IgD-negative memory B cell (primary cell): ENCODE measurements around the gene TEKT1. TPM values are rescaled to one million over a fixed set of nuclear protein-coding genes. Genes with fewer than 3 reads are reported as not detected.
A peak's percentile ranks its signal among the peaks of the same experiment; 100 is the strongest.
"Not testable (repeated sequence)": the region's sequence is repeated elsewhere in the genome, so short reads cannot be mapped to it uniquely, and the experiment has no call there.

Source experiments
- H3K27ac Mint-ChIP-seq, 3 donors: one replicate each; pipeline ENCODE4 v1.8.0; 2020 to 2022; ENCODE audit warnings: mild to moderate bottlenecking in 3 of 3, mixed read lengths in 3 of 3, moderate library complexity in 1 of 3
- H3K27me3 Mint-ChIP-seq: one replicate; pipeline ENCODE4 v1.8.0; 2021; ENCODE audit warnings: mixed read lengths
- H3K36me3 Mint-ChIP-seq: one replicate; pipeline ENCODE4 v1.8.0; 2020; ENCODE audit warnings: mild to moderate bottlenecking, mixed read lengths
- H3K4me1 Mint-ChIP-seq, 3 donors: one replicate each; pipeline ENCODE4 v1.8.0; 2020 to 2022; ENCODE audit warnings: mixed read lengths in 3 of 3, mild to moderate bottlenecking in 1 of 3
- H3K4me3 Mint-ChIP-seq, 4 donors: one replicate each; pipeline ENCODE4 v1.8.0; 2020 to 2022; ENCODE audit warnings: mild to moderate bottlenecking in 4 of 4, mixed read lengths in 4 of 4, moderate library complexity in 3 of 4
- H3K9me3 Mint-ChIP-seq, 3 donors: one replicate each; pipeline ENCODE4 v1.8.0; 2020 to 2021; ENCODE audit warnings: mixed read lengths in 3 of 3, mild to moderate bottlenecking in 1 of 3
- polyA plus RNA-seq: library from polyadenylated mRNA; unstranded; fragments of 300-500 nt; fragmentation: Illumina TruSeq; gene quantifications from one replicate; pipeline ENCODE4 v1.2.3, GENCODE V29; 2021

Gene TEKT1
- polyA plus RNA-seq, result not detected

- peak within 1 kb of the TSS; percentile 1 to 92 (median 85) for H3K4me3 Mint-ChIP-seq
- H3K27me3 Mint-ChIP-seq, result peaks cover 40% of the 10 kb centered on the region
- peaks cover 0 to 2% (median 0%) of the 10 kb centered on the region in 3 donors for H3K9me3 Mint-ChIP-seq
- H3K36me3 Mint-ChIP-seq, result no peaks in the 10 kb centered on the region
- H3K4me1 Mint-ChIP-seq, result peaks cover 2 to 5% (median 3%) of the 10 kb centered on the region in 3 donors
- H3K27ac Mint-ChIP-seq, result peak within 1 kb of the TSS; percentile 48 to 96 (median 92)
These were observed at the start of gene TEKT1 for GRCh38 chr17:6831661-6832263. Gene TEKT1, minus strand, starts transcription at chr17:6831729. Its CDS starts 1,353 bp downstream, at chr17:6830376.

GRCh38 chr17:6879221-6879975 is 47.9 kb upstream of the TEKT1 start:
- H3K4me3 Mint-ChIP-seq, H3K36me3 Mint-ChIP-seq, H3K27me3 Mint-ChIP-seq, H3K4me1 Mint-ChIP-seq, H3K27ac Mint-ChIP-seq: not testable (repeated sequence)
- H3K9me3 Mint-ChIP-seq, result peaks cover 11 to 18% (median 15%) of the 10 kb centered on the region in 3 donors

GRCh38 chr17:6875276-6875675 is 43.7 kb upstream of the TEKT1 start:
- H3K27ac Mint-ChIP-seq, H3K4me3 Mint-ChIP-seq, H3K27me3 Mint-ChIP-seq, H3K9me3 Mint-ChIP-seq, H3K36me3 Mint-ChIP-seq, H3K4me1 Mint-ChIP-seq: not testable (repeated sequence)

- Mint-ChIP-seq H3K9me3 (no peaks in the 10 kb centered on the region), H3K27ac (no peak overlapping the region), H3K4me3 (no peak overlapping the region), H3K36me3 (peaks cover 2% of the 10 kb centered on the region), H3K27me3 (peaks cover 5% of the 10 kb centered on the region), H3K4me1 (peaks cover 0 to 2% (median 0%) of the 10 kb centered on the region in 3 donors)
These were observed 41.4 kb upstream of the TEKT1 start for GRCh38 chr17:6872936-6873335.

- Mint-ChIP-seq H3K4me1 (peaks cover 0 to 2% (median 0%) of the 10 kb centered on the region in 3 donors), H3K36me3 (peaks cover 2% of the 10 kb centered on the region), H3K4me3 (no peak overlapping the region), H3K9me3 (no peaks in the 10 kb centered on the region), H3K27ac (no peak overlapping the region), H3K27me3 (peaks cover 5% of the 10 kb centered on the region)
These were observed 39.3 kb upstream of the TEKT1 start for GRCh38 chr17:6870841-6871240.

GRCh38 chr17:6868582-6868981 is 37.1 kb upstream of the TEKT1 start:
- H3K27me3 Mint-ChIP-seq, result peaks cover 13% of the 10 kb centered on the region
- H3K9me3 Mint-ChIP-seq, result no peaks in the 10 kb centered on the region
- H3K4me1 Mint-ChIP-seq, result no peaks in the 10 kb centered on the region

GRCh38 chr17:6867849-6868248 is 36.3 kb upstream of the TEKT1 start:
- H3K4me3 Mint-ChIP-seq, result no peak overlapping the region
- H3K27ac Mint-ChIP-seq, result no peak overlapping the region
- peaks cover under 1% of the 10 kb centered on the region for H3K36me3 Mint-ChIP-seq

More at GRCh38 chr17:6868582-6868981, 37.1 kb upstream of the TEKT1 start:
- Mint-ChIP-seq H3K36me3 (no peaks in the 10 kb centered on the region), H3K4me3 (no peak overlapping the region), H3K27ac (no peak overlapping the region)

GRCh38 chr17:6862825-6863224 is 31.3 kb upstream of the TEKT1 start:
- H3K36me3 Mint-ChIP-seq, result peaks cover 3% of the 10 kb centered on the region
- peaks cover 0 to 5% (median 0%) of the 10 kb centered on the region in 3 donors for H3K9me3 Mint-ChIP-seq
- no peak overlapping the region for H3K4me3 Mint-ChIP-seq
- H3K27ac Mint-ChIP-seq, result no peak overlapping the region
- peaks cover 2 to 5% (median 3%) of the 10 kb centered on the region in 3 donors for H3K4me1 Mint-ChIP-seq
- H3K27me3 Mint-ChIP-seq, result peaks cover 40% of the 10 kb centered on the region

More at GRCh38 chr17:6867849-6868248, 36.3 kb upstream of the TEKT1 start:
- Mint-ChIP-seq H3K9me3 (no peaks in the 10 kb centered on the region), H3K4me1 (no peaks in the 10 kb centered on the region), H3K27me3 (peaks cover 13% of the 10 kb centered on the region)

GRCh38 chr17:6862122-6862521 is 30.6 kb upstream of the TEKT1 start:
- H3K36me3 Mint-ChIP-seq, result peaks cover 3% of the 10 kb centered on the region
- H3K9me3 Mint-ChIP-seq, result peaks cover 0 to 5% (median 0%) of the 10 kb centered on the region in 3 donors
- peaks cover 8 to 12% (median 9%) of the 10 kb centered on the region in 3 donors for H3K4me1 Mint-ChIP-seq
- H3K27me3 Mint-ChIP-seq, result peaks cover 42% of the 10 kb centered on the region
- no peak overlapping the region for H3K4me3 Mint-ChIP-seq
- H3K27ac Mint-ChIP-seq, result no peak overlapping the region

- Mint-ChIP-seq H3K36me3 (peaks cover 3% of the 10 kb centered on the region), H3K27me3 (peaks cover 45% of the 10 kb centered on the region), H3K9me3 (peaks cover 0 to 5% (median 0%) of the 10 kb centered on the region in 3 donors), H3K27ac (peak overlapping the region in 1 of 3 donors; percentile 53), H3K4me3 (no peak overlapping the region), H3K4me1 (peaks cover 8 to 14% (median 11%) of the 10 kb centered on the region in 3 donors)
These were observed 26.4 kb upstream of the TEKT1 start for GRCh38 chr17:6857904-6858303.

- H3K36me3 Mint-ChIP-seq, result no peaks in the 10 kb centered on the region
- H3K4me1 Mint-ChIP-seq, result peaks cover 8 to 14% (median 11%) of the 10 kb centered on the region in 3 donors
- H3K4me3 Mint-ChIP-seq, result no peak overlapping the region
- H3K27ac Mint-ChIP-seq, result peak overlapping the region in 1 of 3 donors; percentile 53
- H3K27me3 Mint-ChIP-seq, result peaks cover 40% of the 10 kb centered on the region
- peaks cover 0 to 5% (median 0%) of the 10 kb centered on the region in 3 donors for H3K9me3 Mint-ChIP-seq
These were observed 25.8 kb upstream of the TEKT1 start for GRCh38 chr17:6857336-6857735.

- Mint-ChIP-seq H3K9me3 (peaks cover 0 to 2% (median 0%) of the 10 kb centered on the region in 3 donors), H3K27ac (no peak overlapping the region), H3K36me3 (no peaks in the 10 kb centered on the region), H3K4me3 (no peak overlapping the region), H3K4me1 (peaks cover 8 to 14% (median 11%) of the 10 kb centered on the region in 3 donors), H3K27me3 (peaks cover 36% of the 10 kb centered on the region)
These were observed 24.5 kb upstream of the TEKT1 start for GRCh38 chr17:6856051-6856450.

GRCh38 chr17:6853764-6854442 is 22.4 kb upstream of the TEKT1 start:
- no peaks in the 10 kb centered on the region for H3K36me3 Mint-ChIP-seq
- peaks cover 24% of the 10 kb centered on the region for H3K27me3 Mint-ChIP-seq
- no peak overlapping the region for H3K27ac Mint-ChIP-seq
- H3K4me3 Mint-ChIP-seq, result peak overlapping the region in 3 of 4 donors; percentile 48 to 55 (median 49)
- H3K4me1 Mint-ChIP-seq, result peaks cover 8 to 14% (median 11%) of the 10 kb centered on the region in 3 donors
- H3K9me3 Mint-ChIP-seq, result no peaks in the 10 kb centered on the region

GRCh38 chr17:6848545-6849179 is 17.1 kb upstream of the TEKT1 start:
- H3K27me3 Mint-ChIP-seq, result peaks cover 25% of the 10 kb centered on the region
- H3K4me1 Mint-ChIP-seq, H3K36me3 Mint-ChIP-seq, H3K9me3 Mint-ChIP-seq, H3K27ac Mint-ChIP-seq, H3K4me3 Mint-ChIP-seq: not testable (repeated sequence)

GRCh38 chr17:6846138-6846537 is 14.6 kb upstream of the TEKT1 start:
- not testable (repeated sequence) for H3K36me3 Mint-ChIP-seq, H3K4me1 Mint-ChIP-seq, H3K27ac Mint-ChIP-seq, H3K9me3 Mint-ChIP-seq, H3K4me3 Mint-ChIP-seq
- H3K27me3 Mint-ChIP-seq, result peaks cover 26% of the 10 kb centered on the region
